Hepatocyte (in vitro differentiated cells): ENCODE measurements around the gene RNF7.

ENCODE experiments used
- EZH2 ChIP-seq: fragments of 200-600 bp; sonication (generic); IDR thresholded peaks from 2 replicates; pipeline ENCODE4 v1.6.1; 2016; ENCODE audit warnings: antibody characterized with exemption, mild to moderate bottlenecking, borderline replicate concordance
- EZH2phosphoT487 ChIP-seq: fragments of 200-600 bp; sonication (generic); IDR thresholded peaks from one replicate; pipeline ENCODE4 v1.6.1; 2018; ENCODE audit warnings: antibody characterized with exemption, mild to moderate bottlenecking, low read depth, moderate library complexity; ENCODE audit not compliant: unreplicated experiment, severe bottlenecking
- TF ChIP-seq, protein P1 (sequence below): fragments of 200-600 bp; sonication (generic); IDR thresholded peaks from 2 replicates; pipeline ENCODE4 v1.5.1; 2016; ENCODE audit warnings: antibody characterized with exemption, mild to moderate bottlenecking; ENCODE audit not compliant: poor library complexity

GRCh38 chr3:141784096-141784495 is 46.0 kb downstream of the RNF7 start:
- TF ChIP-seq, protein P1, sequence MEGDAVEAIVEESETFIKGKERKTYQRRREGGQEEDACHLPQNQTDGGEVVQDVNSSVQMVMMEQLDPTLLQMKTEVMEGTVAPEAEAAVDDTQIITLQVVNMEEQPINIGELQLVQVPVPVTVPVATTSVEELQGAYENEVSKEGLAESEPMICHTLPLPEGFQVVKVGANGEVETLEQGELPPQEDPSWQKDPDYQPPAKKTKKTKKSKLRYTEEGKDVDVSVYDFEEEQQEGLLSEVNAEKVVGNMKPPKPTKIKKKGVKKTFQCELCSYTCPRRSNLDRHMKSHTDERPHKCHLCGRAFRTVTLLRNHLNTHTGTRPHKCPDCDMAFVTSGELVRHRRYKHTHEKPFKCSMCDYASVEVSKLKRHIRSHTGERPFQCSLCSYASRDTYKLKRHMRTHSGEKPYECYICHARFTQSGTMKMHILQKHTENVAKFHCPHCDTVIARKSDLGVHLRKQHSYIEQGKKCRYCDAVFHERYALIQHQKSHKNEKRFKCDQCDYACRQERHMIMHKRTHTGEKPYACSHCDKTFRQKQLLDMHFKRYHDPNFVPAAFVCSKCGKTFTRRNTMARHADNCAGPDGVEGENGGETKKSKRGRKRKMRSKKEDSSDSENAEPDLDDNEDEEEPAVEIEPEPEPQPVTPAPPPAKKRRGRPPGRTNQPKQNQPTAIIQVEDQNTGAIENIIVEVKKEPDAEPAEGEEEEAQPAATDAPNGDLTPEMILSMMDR: no peak
- TF ChIP-seq EZH2 (no peak), EZH2phosphoT487 (no peak)
